Mesothelial cell of epicardium (in vitro differentiated cells): ENCODE results near the gene SLC2A4. TPM values are rescaled to one million over a fixed set of nuclear protein-coding genes. Genes with fewer than 3 reads are reported as not detected.
A peak's percentile ranks its signal among the peaks of the same experiment; 100 is the strongest.

Experiments used
- DNase-seq, 2 experiments: peaks; one replicate each; pipeline ENCODE4 v3.0.0; 2021; ENCODE audit warnings: low spot score in 2 of 2; ENCODE audit not compliant: unreplicated experiment in 2 of 2
- H3K27ac Mint-ChIP-seq: 2 replicates; pipeline ENCODE4 v1.8.0; 2021; ENCODE audit warnings: mixed read lengths
- H3K27me3 Mint-ChIP-seq: 2 replicates; pipeline ENCODE4 v1.8.0; 2021; ENCODE audit warnings: low read depth, mixed read lengths
- H3K36me3 Mint-ChIP-seq: 2 replicates; pipeline ENCODE4 v1.8.0; 2021; ENCODE audit warnings: mixed read lengths
- H3K4me1 Mint-ChIP-seq: 2 replicates; pipeline ENCODE4 v1.8.0; 2021; ENCODE audit warnings: mixed read lengths
- H3K4me3 Mint-ChIP-seq: 2 replicates; pipeline ENCODE4 v1.8.0; 2021; ENCODE audit warnings: mild to moderate bottlenecking, moderate library complexity, mixed read lengths
- H3K9me3 Mint-ChIP-seq: 2 replicates; pipeline ENCODE4 v1.8.0; 2021; ENCODE audit warnings: mixed read lengths
- CTCF ChIP-seq: fragments of 200-600 bp; sonication (generic); IDR thresholded peaks from one replicate; pipeline ENCODE4 v1.5.0; 2021; ENCODE audit warnings: antibody characterized with exemption; ENCODE audit not compliant: unreplicated experiment
- total RNA-seq: library from RNA; stranded (reverse); gene quantifications from 3 replicates; pipeline ENCODE4 v1.2.1, GENCODE V29; 2021

SLC2A4 gene
- total RNA-seq, 1 donor from 2014 or later: 1.6 TPM

- DNase-seq: no peak
- Mint-ChIP-seq H3K4me1 (peaks cover 30% of the 10 kb centered on the region), H3K36me3 (peaks cover 14% of the 10 kb centered on the region), H3K27ac (no peak overlapping the region), H3K4me3 (no peak overlapping the region), H3K9me3 (no peaks in the 10 kb centered on the region), H3K27me3 (no peaks in the 10 kb centered on the region)
- TF ChIP-seq CTCF: no peak
These were observed 34.7 kb upstream of the SLC2A4 start for GRCh38 chr17:7246779-7247178.

GRCh38 chr17:7248796-7249195, 32.7 kb upstream of the SLC2A4 start:
- Mint-ChIP-seq H3K4me1 (peaks cover 31% of the 10 kb centered on the region), H3K27me3 (no peaks in the 10 kb centered on the region), H3K9me3 (no peaks in the 10 kb centered on the region), H3K27ac (no peak overlapping the region), H3K36me3 (peaks cover 14% of the 10 kb centered on the region), H3K4me3 (no peak overlapping the region)
- DNase-seq: no peak
- no peak for TF ChIP-seq CTCF

GRCh38 chr17:7249214-7249613, 32.3 kb upstream of the SLC2A4 start:
- Mint-ChIP-seq H3K36me3 (peaks cover 14% of the 10 kb centered on the region), H3K9me3 (no peaks in the 10 kb centered on the region), H3K4me3 (peak overlapping the region; percentile 39), H3K4me1 (peaks cover 31% of the 10 kb centered on the region), H3K27me3 (no peaks in the 10 kb centered on the region), H3K27ac (peak overlapping the region; percentile 37)
- no peak for TF ChIP-seq CTCF
- no peak for DNase-seq

- Mint-ChIP-seq H3K36me3 (peaks cover 15% of the 10 kb centered on the region), H3K9me3 (no peaks in the 10 kb centered on the region), H3K27ac (peak overlapping the region; percentile 39), H3K4me1 (peaks cover 31% of the 10 kb centered on the region), H3K4me3 (peak overlapping the region; percentile 87), H3K27me3 (no peaks in the 10 kb centered on the region)
- TF ChIP-seq CTCF: no peak
- DNase-seq: no peak
These were observed 31.7 kb upstream of the SLC2A4 start for GRCh38 chr17:7249830-7250229.

GRCh38 chr17:7250695-7251627, 30.6 kb upstream of the SLC2A4 start:
- Mint-ChIP-seq H3K36me3 (peaks cover 14% of the 10 kb centered on the region), H3K4me3 (peak overlapping the region; percentile 97), H3K27me3 (no peaks in the 10 kb centered on the region), H3K27ac (peak overlapping the region; percentile 94), H3K9me3 (no peaks in the 10 kb centered on the region), H3K4me1 (peaks cover 31% of the 10 kb centered on the region)
- peak in 1 of 2 experiments; percentile 48 for DNase-seq
- no peak for TF ChIP-seq CTCF
